Breast epithelium (tissue), 4 donors: Measurements from ENCODE around the gene BCL10. TPM values are rescaled to one million over a fixed set of nuclear protein-coding genes. Genes with fewer than 3 reads are reported as not detected.

Experiments used
- DNase-seq, 2 donors: peaks; one replicate each; pipeline ENCODE4 v3.0.0-alpha.2; 2019; ENCODE audit warnings: low spot score in 2 of 2
- H3K27ac ChIP-seq, 2 donors: fragments of 200-600 bp; sonication (generic) in 1 of 2; one replicate each; pipeline ENCODE4 v1.5.1; 2016 to 2019; ENCODE audit warnings: mild to moderate bottlenecking in 1 of 2
- H3K27me3 ChIP-seq, 2 donors: fragments of 200-600 bp; sonication (generic) in 1 of 2; one replicate each; pipeline versions ENCODE4 v1.5.1 to v1.6.0; 2017 to 2019; ENCODE audit warnings: control low read depth in 1 of 2, mild to moderate bottlenecking in 1 of 2
- H3K36me3 ChIP-seq: fragments of 200-600 bp; one replicate; pipeline ENCODE4 v1.5.1; 2019
- H3K4me1 ChIP-seq, 2 donors: fragments of 200-600 bp; sonication (generic); one replicate each; pipeline ENCODE4 v1.5.1; 2016 to 2019; ENCODE audit warnings: control low read depth in 1 of 2
- H3K4me3 ChIP-seq, 3 donors: fragments of 200-600 bp; sonication (generic); 1 replicate in 2 of 3; 2 replicates in 1 of 3; pipeline ENCODE4 v1.5.1; 2016 to 2019; ENCODE audit warnings: mild to moderate bottlenecking in 3 of 3, moderate library complexity in 2 of 3
- H3K9me3 ChIP-seq, 2 donors: fragments of 200-600 bp; sonication (generic) in 1 of 2; one replicate each; pipeline ENCODE4 v1.5.1; 2016 to 2019; ENCODE audit warnings: control low read depth in 1 of 2
- CTCF ChIP-seq, 3 donors: fragments of 450-650 bp; IDR thresholded peaks; one replicate each; pipeline ENCODE4 v1.5.1; 2016 to 2017; ENCODE audit warnings: antibody characterized with exemption in 3 of 3, mild to moderate bottlenecking in 3 of 3, moderate library complexity in 3 of 3
- POLR2A ChIP-seq: fragments of 450-650 bp; IDR thresholded peaks from one replicate; pipeline ENCODE4 v1.6.1; 2016; ENCODE audit warnings: antibody characterized with exemption, mild to moderate bottlenecking, moderate library complexity
- POLR2AphosphoS5 ChIP-seq, 3 donors: sonication (generic); formaldehyde crosslinking; IDR thresholded peaks; one replicate each; pipeline ENCODE4 v1.6.1; 2017; ENCODE audit warnings: antibody characterized with exemption in 3 of 3
- intact Hi-C: fragments of 100-400 bp; cut with DNase I; formaldehyde crosslinking; loops from one replicate; pipeline ENCODE4 v1.15.1; 2023; ENCODE audit warnings: low total_unique reads
- total RNA-seq, 3 donors: library from RNA; depleted of rRNA; stranded (reverse); fragments of >200 nt; gene quantifications; one replicate each; pipeline ENCODE4 v1.1.0, GENCODE V29; 2016

The BCL10 gene
- total RNA-seq, 3 donors from 2014 or later: 16.5 to 23.6 (median 17.7) TPM

GRCh38 chr1:85216697-85217096 is 59.7 kb downstream of the BCL10 start:
- H3K4me3 ChIP-seq: no peak overlapping the region
- no peak for DNase-seq
- H3K27ac ChIP-seq: no peak overlapping the region
- H3K36me3 ChIP-seq: no peaks in the 10 kb centered on the region
- H3K9me3 ChIP-seq: no peaks in the 10 kb centered on the region
- H3K27me3 ChIP-seq: no peaks in the 10 kb centered on the region
- intact Hi-C loops: no loop called here
- no peak for TF ChIP-seq POLR2AphosphoS5 (IDR thresholded peaks at IDR 0.05)
- TF ChIP-seq POLR2A: no peak
- no peak for TF ChIP-seq CTCF (IDR thresholded peaks at IDR 0.05)
- H3K4me1 ChIP-seq: no peaks in the 10 kb centered on the region

Other genes starting within 250 kb of the BCL10 start
- gene MCOLN3, start 228.1 kb downstream of the BCL10 start, total RNA-seq: 10 to 100 TPM in 1 of 3 donors, 1 to 10 TPM in 2; 2.9 to 13.6 (median 3.2) TPM
- gene SYDE2, start 75.6 kb downstream of the BCL10 start, total RNA-seq: 10 to 100 TPM; 10.6 to 26.5 (median 15.4) TPM
- gene C1orf52, start 17.0 kb downstream of the BCL10 start, total RNA-seq: 10 to 100 TPM; 11.6 to 21.6 (median 15.0) TPM
- 10 to 100 TPM in 2 of 3 donors, 1 to 10 TPM in 1; 9.3 to 24.3 (median 23.9) TPM for gene DDAH1, start 188.5 kb upstream of the BCL10 start, total RNA-seq